ENCODE measurements around the gene EMID1. TPM values are rescaled to one million over a fixed set of nuclear protein-coding genes. Genes with fewer than 3 reads are reported as not detected.

EMID1 gene
- total and polyA plus RNA-seq, 2 experiments from 2014 or later: 11.5 to 15.0 TPM

- H2AFZ ChIP-seq: no peak overlapping the region
- H4K20me1 ChIP-seq (ENCODE audit: insufficient read depth, poor library complexity, severe bottlenecking): no peaks in the 10 kb centered on the region
- WGBS (ENCODE audit: low lambda C conversion rate, missing lambda C conversion rate): 66% methylated on average over 16 of the region's 16 CpGs
- H3K9me2 ChIP-seq (replicated peaks; ENCODE audit: insufficient read depth): no peaks in the 10 kb centered on the region
- no peak overlapping the region for H3K4me3 ChIP-seq
- no peak overlapping the region for H3K4me2 ChIP-seq
- H3K27ac ChIP-seq: no peak overlapping the region
- peaks cover 5% of the 10 kb centered on the region for H3K4me1 ChIP-seq (ENCODE audit: insufficient read depth)
- no peaks in the 10 kb centered on the region for H3K79me2 ChIP-seq
- no peaks in the 10 kb centered on the region for H3K9me3 ChIP-seq (ENCODE audit: low read depth)
- DNase-seq (ENCODE audit: low spot score): peak; percentile 25
- H3K27me3 ChIP-seq: no peaks in the 10 kb centered on the region
- TF ChIP-seq EZH2phosphoT487 (IDR thresholded peaks at IDR 0.05; ENCODE audit: low read depth, severe bottlenecking, unreplicated experiment) (no peak), CTCF (IDR thresholded peaks at IDR 0.05; ENCODE audit: poor library complexity) (no peak), EZH2 (IDR thresholded peaks at IDR 0.05; ENCODE audit: borderline replicate concordance) (no peak)
- no peaks in the 10 kb centered on the region for H3K36me3 ChIP-seq (replicated peaks; ENCODE audit: insufficient read depth, low read depth)
Measured at GRCh38 chr22:29225422-29226090, 19.9 kb downstream of the EMID1 start.

GRCh38 chr22:29226351-29226981 is 20.8 kb downstream of the EMID1 start:
- H3K4me2 ChIP-seq: no peak overlapping the region
- DNase-seq (ENCODE audit: low spot score): no peak
- no peak overlapping the region for H2AFZ ChIP-seq
- no peak overlapping the region for H3K27ac ChIP-seq
- no peaks in the 10 kb centered on the region for H3K36me3 ChIP-seq (replicated peaks; ENCODE audit: insufficient read depth, low read depth)
- no peaks in the 10 kb centered on the region for H4K20me1 ChIP-seq (ENCODE audit: insufficient read depth, poor library complexity, severe bottlenecking)
- H3K4me3 ChIP-seq: no peak overlapping the region
- no peaks in the 10 kb centered on the region for H3K79me2 ChIP-seq
- H3K27me3 ChIP-seq: no peaks in the 10 kb centered on the region
- no peak for TF ChIP-seq EZH2phosphoT487 (IDR thresholded peaks at IDR 0.05; ENCODE audit: low read depth, severe bottlenecking, unreplicated experiment)
- peaks cover 3% of the 10 kb centered on the region for H3K4me1 ChIP-seq (ENCODE audit: insufficient read depth)
- no peaks in the 10 kb centered on the region for H3K9me3 ChIP-seq (ENCODE audit: low read depth)
- WGBS (ENCODE audit: low lambda C conversion rate, missing lambda C conversion rate): 92% methylated on average over 10 of the region's 11 CpGs
- H3K9me2 ChIP-seq (replicated peaks; ENCODE audit: insufficient read depth): no peaks in the 10 kb centered on the region

- Histone ChIP-seq H4K20me1 (ENCODE audit: insufficient read depth, poor library complexity, severe bottlenecking) (no peaks in the 10 kb centered on the region), H3K9me2 (replicated peaks; ENCODE audit: insufficient read depth) (no peaks in the 10 kb centered on the region), H3K4me2 (no peak overlapping the region), H3K27me3 (no peaks in the 10 kb centered on the region), H3K4me3 (no peak overlapping the region), H3K27ac (no peak overlapping the region), H2AFZ (no peak overlapping the region), H3K9me3 (ENCODE audit: low read depth) (no peaks in the 10 kb centered on the region), H3K36me3 (replicated peaks; ENCODE audit: insufficient read depth, low read depth) (no peaks in the 10 kb centered on the region), H3K79me2 (no peaks in the 10 kb centered on the region), H3K4me1 (ENCODE audit: insufficient read depth) (no peaks in the 10 kb centered on the region)
- TF ChIP-seq CTCF (IDR thresholded peaks at IDR 0.05; ENCODE audit: poor library complexity) (no peak), EZH2phosphoT487 (IDR thresholded peaks at IDR 0.05; ENCODE audit: low read depth, severe bottlenecking, unreplicated experiment) (no peak), EZH2 (IDR thresholded peaks at IDR 0.05; ENCODE audit: borderline replicate concordance) (no peak)
- 90% methylated on average over 15 of the region's 19 CpGs for WGBS (ENCODE audit: low lambda C conversion rate, missing lambda C conversion rate)
- DNase-seq (ENCODE audit: low spot score): no peak
Measured at GRCh38 chr22:29230972-29231875, 25.5 kb downstream of the EMID1 start.

Measured in hepatocyte (in vitro differentiated cells).